HepG2 (cell line): ENCODE results near the gene FAM53B. TPM values are rescaled to one million over a fixed set of nuclear protein-coding genes. Genes with fewer than 3 reads are reported as not detected.

Source experiments
- EEA1 ChIP-seq: sonication (generic); formaldehyde crosslinking; IDR thresholded peaks from 2 replicates; pipeline ENCODE4 v1.5.1; 2020; ENCODE audit warnings: mild to moderate bottlenecking, missing genetic modification reagents, borderline replicate concordance
- HCFC1 ChIP-seq: fragments of 150-350 bp; IDR thresholded peaks from 2 replicates; pipeline ENCODE4 v1.6.1; 2014; ENCODE audit warnings: low read depth, low read length
- MTF1 ChIP-seq: sonication (generic); formaldehyde crosslinking; IDR thresholded peaks from 2 replicates; pipeline ENCODE4 v1.5.0; 2020; ENCODE audit warnings: missing genetic modification reagents
- REL ChIP-seq: sonication (generic); formaldehyde crosslinking; conservative IDR thresholded peaks from 2 replicates; pipeline ENCODE4 v1.8.0; 2022; ENCODE audit warnings: mild to moderate bottlenecking, missing genetic modification reagents, moderate library complexity
- TARDBP ChIP-seq: sonication (generic); formaldehyde crosslinking; IDR thresholded peaks from 2 replicates; pipeline ENCODE4 v1.8.0; 2022; ENCODE audit warnings: mild to moderate bottlenecking, missing genetic modification reagents
- TCF7 ChIP-seq: sonication (generic); IDR thresholded peaks from 2 replicates; pipeline ENCODE4 v1.6.1; 2016; ENCODE audit warnings: antibody characterized with exemption, low read depth
- ZBTB7A ChIP-seq: sonication (generic); formaldehyde crosslinking; IDR thresholded peaks from 2 replicates; pipeline ENCODE4 v1.8.0; 2022; ENCODE audit warnings: mild to moderate bottlenecking, missing genetic modification reagents
- ZNF10 ChIP-seq: sonication (generic); formaldehyde crosslinking; IDR thresholded peaks from 2 replicates; pipeline ENCODE4 v1.4.0; 2020; ENCODE audit warnings: mild to moderate bottlenecking, low read depth, missing genetic modification reagents, borderline replicate concordance
- ZNF263 ChIP-seq: sonication (generic); formaldehyde crosslinking; IDR thresholded peaks from 2 replicates; pipeline ENCODE4 v1.4.0; 2020; ENCODE audit warnings: missing genetic modification reagents
- ZNF30 ChIP-seq: sonication (generic); formaldehyde crosslinking; IDR thresholded peaks from 2 replicates; pipeline ENCODE4 v1.5.0; 2020; ENCODE audit warnings: mild to moderate bottlenecking, missing genetic modification reagents
- ZNF33B ChIP-seq: sonication (generic); formaldehyde crosslinking; IDR thresholded peaks from 2 replicates; pipeline ENCODE4 v1.5.1; 2020; ENCODE audit warnings: mild to moderate bottlenecking, missing genetic modification reagents
- ZNF496 ChIP-seq: sonication (generic); formaldehyde crosslinking; IDR thresholded peaks from 2 replicates; pipeline ENCODE4 v1.8.1; 2023; ENCODE audit warnings: mild to moderate bottlenecking, moderate library complexity, missing genetic modification reagents; ENCODE audit not compliant: insufficient replicate concordance
- polyA plus RNA-seq, 8 experiments: library from polyadenylated mRNA; depleted of rRNA in 3 of 8; stranded (reverse) in 7 of 8; unstranded in 1 of 8; fragments of >200 nt; fragmentation: Illumina TruSeq in 4 of 8; extraction: Trizol in 4 of 8; gene quantifications; 2 replicates each; pipeline versions ENCODE4 v1.2.1 to v1.2.3, GENCODE V29; 2011 to 2016; ENCODE audit warnings: low read depth in 4 of 8, missing spikeins in 1 of 8, mixed read lengths in 1 of 8; ENCODE audit not compliant: insufficient read depth in 1 of 8
- total RNA-seq, 5 experiments: library from RNA; depleted of rRNA; stranded (reverse); fragments of >200 nt; fragmentation: Illumina TruSeq; extraction: Trizol; gene quantifications; 2 replicates each; pipeline ENCODE4 v1.2.3, GENCODE V29; 2016; ENCODE audit warnings: low read depth in 1 of 5
- TF ChIP-seq, protein P1 (sequence below): IDR thresholded peaks from 2 replicates; pipeline ENCODE4 v1.6.1; 2016; ENCODE audit warnings: low read depth
- TF ChIP-seq, protein P2 (sequence below): sonication (generic); formaldehyde crosslinking; IDR thresholded peaks from 2 replicates; pipeline ENCODE4 v1.8.1; 2023; ENCODE audit warnings: mild to moderate bottlenecking, missing genetic modification reagents
- TF ChIP-seq, protein P3 (sequence below): sonication (generic); formaldehyde crosslinking; IDR thresholded peaks from 2 replicates; pipeline ENCODE4 v1.4.0; 2020; ENCODE audit warnings: missing genetic modification reagents
- TF ChIP-seq, protein P4 (sequence below): IDR thresholded peaks from 2 replicates; pipeline ENCODE4 v1.6.1; 2016; ENCODE audit warnings: mild to moderate bottlenecking
- TF ChIP-seq, protein P5 (sequence below): sonication (generic); formaldehyde crosslinking; IDR thresholded peaks from 2 replicates; pipeline ENCODE4 v1.4.0; 2020; ENCODE audit warnings: missing genetic modification reagents
- TF ChIP-seq, protein P6 (sequence below): sonication (generic); formaldehyde crosslinking; IDR thresholded peaks from 2 replicates; pipeline ENCODE4 v1.5.1; 2020; ENCODE audit warnings: missing genetic modification reagents, mild to moderate bottlenecking, borderline replicate concordance

FAM53B gene
- total and polyA plus RNA-seq, 2 of the 13 experiments (the other 11 are each of a cell fraction or from before 2014, with no cell fraction given): 6.4 to 19.3 TPM

DNA sequence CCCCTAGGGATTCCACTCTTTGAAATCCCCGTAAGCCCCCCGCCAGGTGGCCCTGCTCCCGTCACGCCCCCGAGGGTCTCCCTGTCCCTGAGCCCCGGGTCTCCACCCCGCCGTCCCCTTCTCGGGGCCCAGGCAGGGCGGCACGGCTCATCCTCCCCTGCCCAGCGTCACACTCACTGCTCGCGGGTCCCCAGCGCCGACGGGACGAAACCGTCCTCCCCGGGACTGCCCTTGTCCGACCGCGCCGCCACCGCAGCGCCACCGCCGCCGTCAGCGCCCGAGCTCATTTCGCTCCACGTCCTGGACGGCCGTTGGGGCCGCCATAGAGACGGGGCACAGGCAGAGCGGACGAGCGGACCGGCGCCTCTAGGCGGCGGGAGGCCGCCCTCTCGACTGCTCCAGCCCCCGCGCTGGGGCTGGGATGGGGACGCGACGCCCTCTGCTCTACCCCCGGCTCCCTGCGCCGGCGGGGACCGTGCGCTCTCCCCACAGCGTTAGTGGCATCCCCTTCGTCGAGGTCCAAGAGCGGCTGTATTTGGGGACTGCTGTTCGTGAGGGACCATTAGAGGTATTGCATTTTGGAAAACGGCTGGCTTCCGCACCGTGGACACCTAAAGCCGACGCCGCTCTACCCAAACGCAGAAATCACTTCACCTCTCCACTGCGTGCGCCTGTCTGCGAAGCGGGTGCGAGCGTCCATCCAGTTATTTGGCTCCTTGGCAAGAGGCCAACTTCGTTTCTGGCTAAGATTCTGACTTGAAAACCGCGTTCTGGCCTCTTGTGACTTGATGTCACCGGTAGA is 47.6 kb upstream of the FAM53B start, which contains the start of gene EEF1AKMT2 (continued):
- TF ChIP-seq, protein P1, sequence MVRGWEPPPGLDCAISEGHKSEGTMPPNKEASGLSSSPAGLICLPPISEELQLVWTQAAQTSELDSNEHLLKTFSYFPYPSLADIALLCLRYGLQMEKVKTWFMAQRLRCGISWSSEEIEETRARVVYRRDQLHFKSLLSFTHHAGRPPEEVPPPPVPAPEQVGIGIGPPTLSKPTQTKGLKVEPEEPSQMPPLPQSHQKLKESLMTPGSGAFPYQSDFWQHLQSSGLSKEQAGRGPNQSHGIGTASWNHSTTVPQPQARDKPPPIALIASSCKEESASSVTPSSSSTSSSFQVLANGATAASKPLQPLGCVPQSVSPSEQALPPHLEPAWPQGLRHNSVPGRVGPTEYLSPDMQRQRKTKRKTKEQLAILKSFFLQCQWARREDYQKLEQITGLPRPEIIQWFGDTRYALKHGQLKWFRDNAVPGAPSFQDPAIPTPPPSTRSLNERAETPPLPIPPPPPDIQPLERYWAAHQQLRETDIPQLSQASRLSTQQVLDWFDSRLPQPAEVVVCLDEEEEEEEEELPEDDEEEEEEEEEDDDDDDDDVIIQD (CRISPR knock-in tag): no peak; the same call in none of the 2 replicates
- TF ChIP-seq EEA1 (CRISPR knock-in tag): peak; percentile 96
- TF ChIP-seq, protein P2, sequence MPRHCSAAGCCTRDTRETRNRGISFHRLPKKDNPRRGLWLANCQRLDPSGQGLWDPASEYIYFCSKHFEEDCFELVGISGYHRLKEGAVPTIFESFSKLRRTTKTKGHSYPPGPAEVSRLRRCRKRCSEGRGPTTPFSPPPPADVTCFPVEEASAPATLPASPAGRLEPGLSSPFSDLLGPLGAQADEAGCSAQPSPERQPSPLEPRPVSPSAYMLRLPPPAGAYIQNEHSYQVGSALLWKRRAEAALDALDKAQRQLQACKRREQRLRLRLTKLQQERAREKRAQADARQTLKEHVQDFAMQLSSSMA (CRISPR knock-in tag): peak; percentile 43; the same call in 1 of the 2 replicates
- peak; percentile 77 for TF ChIP-seq TARDBP (CRISPR knock-in tag)
- TF ChIP-seq, protein P3, sequence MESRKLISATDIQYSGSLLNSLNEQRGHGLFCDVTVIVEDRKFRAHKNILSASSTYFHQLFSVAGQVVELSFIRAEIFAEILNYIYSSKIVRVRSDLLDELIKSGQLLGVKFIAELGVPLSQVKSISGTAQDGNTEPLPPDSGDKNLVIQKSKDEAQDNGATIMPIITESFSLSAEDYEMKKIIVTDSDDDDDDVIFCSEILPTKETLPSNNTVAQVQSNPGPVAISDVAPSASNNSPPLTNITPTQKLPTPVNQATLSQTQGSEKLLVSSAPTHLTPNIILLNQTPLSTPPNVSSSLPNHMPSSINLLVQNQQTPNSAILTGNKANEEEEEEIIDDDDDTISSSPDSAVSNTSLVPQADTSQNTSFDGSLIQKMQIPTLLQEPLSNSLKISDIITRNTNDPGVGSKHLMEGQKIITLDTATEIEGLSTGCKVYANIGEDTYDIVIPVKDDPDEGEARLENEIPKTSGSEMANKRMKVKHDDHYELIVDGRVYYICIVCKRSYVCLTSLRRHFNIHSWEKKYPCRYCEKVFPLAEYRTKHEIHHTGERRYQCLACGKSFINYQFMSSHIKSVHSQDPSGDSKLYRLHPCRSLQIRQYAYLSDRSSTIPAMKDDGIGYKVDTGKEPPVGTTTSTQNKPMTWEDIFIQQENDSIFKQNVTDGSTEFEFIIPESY (CRISPR knock-in tag): peak; percentile 60; the same call in 1 of the 2 replicates
- TF ChIP-seq, protein P4, sequence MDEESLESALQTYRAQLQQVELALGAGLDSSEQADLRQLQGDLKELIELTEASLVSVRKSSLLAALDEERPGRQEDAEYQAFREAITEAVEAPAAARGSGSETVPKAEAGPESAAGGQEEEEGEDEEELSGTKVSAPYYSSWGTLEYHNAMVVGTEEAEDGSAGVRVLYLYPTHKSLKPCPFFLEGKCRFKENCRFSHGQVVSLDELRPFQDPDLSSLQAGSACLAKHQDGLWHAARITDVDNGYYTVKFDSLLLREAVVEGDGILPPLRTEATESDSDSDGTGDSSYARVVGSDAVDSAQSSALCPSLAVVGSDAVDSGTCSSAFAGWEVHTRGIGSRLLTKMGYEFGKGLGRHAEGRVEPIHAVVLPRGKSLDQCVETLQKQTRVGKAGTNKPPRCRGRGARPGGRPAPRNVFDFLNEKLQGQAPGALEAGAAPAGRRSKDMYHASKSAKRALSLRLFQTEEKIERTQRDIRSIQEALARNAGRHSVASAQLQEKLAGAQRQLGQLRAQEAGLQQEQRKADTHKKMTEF (CRISPR knock-in tag): peak; percentile 94
- peak; percentile 97 for TF ChIP-seq ZBTB7A (CRISPR knock-in tag)
- peak; percentile 72 for TF ChIP-seq MTF1 (CRISPR knock-in tag)
- peak; percentile 24; the same call in 1 of the 2 replicates for TF ChIP-seq REL
- no peak for TF ChIP-seq TCF7
- TF ChIP-seq ZNF496 (CRISPR knock-in tag): no peak
- TF ChIP-seq HCFC1: peak; percentile 52; the same call in 1 of the 2 replicates
- TF ChIP-seq, protein P5, sequence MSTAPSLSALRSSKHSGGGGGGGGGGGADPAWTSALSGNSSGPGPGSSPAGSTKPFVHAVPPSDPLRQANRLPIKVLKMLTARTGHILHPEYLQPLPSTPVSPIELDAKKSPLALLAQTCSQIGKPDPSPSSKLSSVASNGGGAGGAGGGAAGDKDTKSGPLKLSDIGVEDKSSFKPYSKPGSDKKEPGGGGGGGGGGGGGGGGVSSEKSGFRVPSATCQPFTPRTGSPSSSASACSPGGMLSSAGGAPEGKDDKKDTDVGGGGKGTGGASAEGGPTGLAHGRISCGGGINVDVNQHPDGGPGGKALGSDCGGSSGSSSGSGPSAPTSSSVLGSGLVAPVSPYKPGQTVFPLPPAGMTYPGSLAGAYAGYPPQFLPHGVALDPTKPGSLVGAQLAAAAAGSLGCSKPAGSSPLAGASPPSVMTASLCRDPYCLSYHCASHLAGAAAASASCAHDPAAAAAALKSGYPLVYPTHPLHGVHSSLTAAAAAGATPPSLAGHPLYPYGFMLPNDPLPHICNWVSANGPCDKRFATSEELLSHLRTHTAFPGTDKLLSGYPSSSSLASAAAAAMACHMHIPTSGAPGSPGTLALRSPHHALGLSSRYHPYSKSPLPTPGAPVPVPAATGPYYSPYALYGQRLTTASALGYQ: peak; percentile 75; the same call in 1 of the 2 replicates
- TF ChIP-seq, protein P6, sequence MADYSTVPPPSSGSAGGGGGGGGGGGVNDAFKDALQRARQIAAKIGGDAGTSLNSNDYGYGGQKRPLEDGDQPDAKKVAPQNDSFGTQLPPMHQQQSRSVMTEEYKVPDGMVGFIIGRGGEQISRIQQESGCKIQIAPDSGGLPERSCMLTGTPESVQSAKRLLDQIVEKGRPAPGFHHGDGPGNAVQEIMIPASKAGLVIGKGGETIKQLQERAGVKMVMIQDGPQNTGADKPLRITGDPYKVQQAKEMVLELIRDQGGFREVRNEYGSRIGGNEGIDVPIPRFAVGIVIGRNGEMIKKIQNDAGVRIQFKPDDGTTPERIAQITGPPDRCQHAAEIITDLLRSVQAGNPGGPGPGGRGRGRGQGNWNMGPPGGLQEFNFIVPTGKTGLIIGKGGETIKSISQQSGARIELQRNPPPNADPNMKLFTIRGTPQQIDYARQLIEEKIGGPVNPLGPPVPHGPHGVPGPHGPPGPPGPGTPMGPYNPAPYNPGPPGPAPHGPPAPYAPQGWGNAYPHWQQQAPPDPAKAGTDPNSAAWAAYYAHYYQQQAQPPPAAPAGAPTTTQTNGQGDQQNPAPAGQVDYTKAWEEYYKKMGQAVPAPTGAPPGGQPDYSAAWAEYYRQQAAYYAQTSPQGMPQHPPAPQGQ (CRISPR knock-in tag): no peak; the same call in 1 of the 2 replicates
- TF ChIP-seq ZNF10: no peak
- peak; percentile 90 for TF ChIP-seq ZNF263
- TF ChIP-seq ZNF33B: peak; percentile 78; the same call in 1 of the 2 replicates
- TF ChIP-seq ZNF30: peak; percentile 92
